ENCODE measurements around the gene TH.

- TF ChIP-seq ZNF274 (IDR thresholded peaks at IDR 0.05; ENCODE audit: low read depth, low read length), result no peak
- no peak for TF ChIP-seq SUZ12 (IDR thresholded peaks at IDR 0.05; ENCODE audit: extremely low read depth, insufficient read depth, insufficient read length)
- no peak for TF ChIP-seq YY1 (IDR thresholded peaks at IDR 0.05; ENCODE audit: insufficient read depth, insufficient read length)
Observed at GRCh38 chr11:2193099-2193887, 21.7 kb upstream of the TH start.
